HL-60 (cell line): ENCODE measurements around the gene PPIC.

ENCODE experiments used
- DNase-seq, 2 experiments: peaks; one replicate each; pipeline ENCODE4 v3.0.0-alpha.2; 2010 to 2020; ENCODE audit warnings: low read depth in 1 of 2, low spot score in 1 of 2
- H3K27ac ChIP-seq: fragments of 250-450 bp; sonication (Bioruptor Pico); replicated peaks from 2 replicates; pipeline ENCODE4 v1.5.1; 2020; ENCODE audit warnings: mild to moderate bottlenecking, moderate library complexity
- H3K27me3 ChIP-seq: fragments of 250-450 bp; sonication (Bioruptor Pico); 2 replicates; pipeline ENCODE4 v1.5.1; 2021; ENCODE audit warnings: mild to moderate bottlenecking, moderate library complexity; ENCODE audit not compliant: insufficient read depth, poor library complexity, severe bottlenecking
- H3K4me3 ChIP-seq: replicated peaks from 2 replicates; pipeline ENCODE4 v1.5.1; 2011; ENCODE audit warnings: mild to moderate bottlenecking, control low read depth, low read length; ENCODE audit not compliant: insufficient read depth
- CTCF ChIP-seq: IDR thresholded peaks from one replicate; pipeline ENCODE4 v1.5.1; 2011; ENCODE audit warnings: low read length, control low read depth, inconsistent platforms; ENCODE audit not compliant: insufficient read depth
- GABPA ChIP-seq: IDR thresholded peaks from 2 replicates; pipeline ENCODE4 v1.6.1; 2012; ENCODE audit warnings: low read depth
- POLR2AphosphoS5 ChIP-seq: IDR thresholded peaks from 2 replicates; pipeline ENCODE4 v1.6.1; 2012; ENCODE audit warnings: low read depth
- SPI1 ChIP-seq: IDR thresholded peaks from 2 replicates; pipeline ENCODE4 v1.6.1; 2012; ENCODE audit warnings: low read depth, mild to moderate bottlenecking, borderline replicate concordance
- long read RNA-seq: library from polyadenylated mRNA; unstranded; transcript quantifications from one replicate; pipeline ENCODE4 v2.0.0, GENCODE V29; 2020
- TF ChIP-seq, protein P1 (sequence below): IDR thresholded peaks from 2 replicates; pipeline ENCODE4 v1.6.1; 2012; ENCODE audit warnings: low read depth; ENCODE audit not compliant: insufficient replicate concordance

The PPIC gene
- long read RNA-seq, result 0 reads

DNA sequence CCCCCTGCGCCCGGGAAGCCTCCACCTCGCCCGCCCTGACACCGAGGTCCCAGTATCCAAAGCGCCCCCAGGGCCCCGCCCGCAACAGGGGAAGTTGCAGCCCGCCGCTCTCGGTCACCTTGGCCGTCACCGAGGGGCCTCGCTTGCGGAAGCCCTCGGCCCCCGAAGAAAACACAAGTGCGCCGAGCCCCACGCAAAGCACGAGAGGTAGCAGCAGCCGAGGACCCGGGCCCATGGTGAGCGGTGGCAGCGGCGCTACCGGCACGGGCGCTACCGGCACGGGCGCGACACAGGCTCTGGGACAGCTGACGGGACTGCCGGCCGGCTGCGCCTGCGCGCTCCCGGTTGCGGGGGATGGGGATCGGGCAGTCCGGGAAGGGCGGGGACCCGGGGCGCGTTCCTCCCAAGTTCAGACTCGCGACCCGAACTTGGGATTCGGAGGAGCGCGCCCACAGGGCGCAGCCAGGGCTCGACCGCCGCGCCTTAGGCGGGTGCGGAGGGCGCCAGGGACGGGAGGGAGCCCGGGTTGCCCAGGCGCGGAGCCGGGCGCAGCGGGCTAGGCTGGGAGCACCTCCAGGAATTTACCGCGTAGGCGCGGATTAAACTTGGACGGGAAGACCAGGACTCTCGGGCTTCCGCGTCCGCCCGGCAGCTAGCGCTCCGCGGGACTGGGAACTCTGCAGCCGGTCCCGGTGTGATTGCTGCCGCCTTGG lies at the start of gene PPIC:
PPIC (minus strand) TSS at position 335 of the 713 bp plus-strand sequence; CDS start at position 235, 100 bp downstream.
- Histone ChIP-seq H3K4me3 (peak within 1 kb of the TSS; percentile 36), H3K27me3 (peaks cover 12% of the 10 kb centered on the region), H3K27ac (no peak within 1 kb of the TSS)
- no peak for TF ChIP-seq GABPA
- no peak for TF ChIP-seq CTCF
- TF ChIP-seq, protein P1, sequence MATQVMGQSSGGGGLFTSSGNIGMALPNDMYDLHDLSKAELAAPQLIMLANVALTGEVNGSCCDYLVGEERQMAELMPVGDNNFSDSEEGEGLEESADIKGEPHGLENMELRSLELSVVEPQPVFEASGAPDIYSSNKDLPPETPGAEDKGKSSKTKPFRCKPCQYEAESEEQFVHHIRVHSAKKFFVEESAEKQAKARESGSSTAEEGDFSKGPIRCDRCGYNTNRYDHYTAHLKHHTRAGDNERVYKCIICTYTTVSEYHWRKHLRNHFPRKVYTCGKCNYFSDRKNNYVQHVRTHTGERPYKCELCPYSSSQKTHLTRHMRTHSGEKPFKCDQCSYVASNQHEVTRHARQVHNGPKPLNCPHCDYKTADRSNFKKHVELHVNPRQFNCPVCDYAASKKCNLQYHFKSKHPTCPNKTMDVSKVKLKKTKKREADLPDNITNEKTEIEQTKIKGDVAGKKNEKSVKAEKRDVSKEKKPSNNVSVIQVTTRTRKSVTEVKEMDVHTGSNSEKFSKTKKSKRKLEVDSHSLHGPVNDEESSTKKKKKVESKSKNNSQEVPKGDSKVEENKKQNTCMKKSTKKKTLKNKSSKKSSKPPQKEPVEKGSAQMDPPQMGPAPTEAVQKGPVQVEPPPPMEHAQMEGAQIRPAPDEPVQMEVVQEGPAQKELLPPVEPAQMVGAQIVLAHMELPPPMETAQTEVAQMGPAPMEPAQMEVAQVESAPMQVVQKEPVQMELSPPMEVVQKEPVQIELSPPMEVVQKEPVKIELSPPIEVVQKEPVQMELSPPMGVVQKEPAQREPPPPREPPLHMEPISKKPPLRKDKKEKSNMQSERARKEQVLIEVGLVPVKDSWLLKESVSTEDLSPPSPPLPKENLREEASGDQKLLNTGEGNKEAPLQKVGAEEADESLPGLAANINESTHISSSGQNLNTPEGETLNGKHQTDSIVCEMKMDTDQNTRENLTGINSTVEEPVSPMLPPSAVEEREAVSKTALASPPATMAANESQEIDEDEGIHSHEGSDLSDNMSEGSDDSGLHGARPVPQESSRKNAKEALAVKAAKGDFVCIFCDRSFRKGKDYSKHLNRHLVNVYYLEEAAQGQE, result no peak
- TF ChIP-seq SPI1, result no peak
- TF ChIP-seq POLR2AphosphoS5, result no peak
- no peak for DNase-seq

GRCh38 chr5:123085638-123086286 lies 49.2 kb upstream of the PPIC start:
- Histone ChIP-seq H3K4me3 (no peak overlapping the region), H3K27ac (no peak overlapping the region), H3K27me3 (peaks cover 8% of the 10 kb centered on the region)
- TF ChIP-seq SPI1 (no peak), POLR2AphosphoS5 (no peak)
- TF ChIP-seq, protein P1, result no peak
- DNase-seq, result no peak

GRCh38 chr5:123084730-123085605 lies 48.4 kb upstream of the PPIC start:
- no peak for TF ChIP-seq CTCF
- no peak for TF ChIP-seq POLR2AphosphoS5
- TF ChIP-seq GABPA, result no peak
- TF ChIP-seq SPI1, result no peak
- TF ChIP-seq, protein P1, result no peak
- Histone ChIP-seq H3K4me3 (no peak overlapping the region), H3K27ac (no peak overlapping the region), H3K27me3 (peaks cover 7% of the 10 kb centered on the region)
- no peak for DNase-seq
